Dedifferentiated amniotic fluid mesenchymal stem cell (primary cell): ENCODE data around the gene PTN.

Experiments used
- DNase-seq: peaks from one replicate; pipeline ENCODE4 v3.0.0-alpha.2; 2016; ENCODE audit errors: extremely low spot score

PTN gene, protein sequence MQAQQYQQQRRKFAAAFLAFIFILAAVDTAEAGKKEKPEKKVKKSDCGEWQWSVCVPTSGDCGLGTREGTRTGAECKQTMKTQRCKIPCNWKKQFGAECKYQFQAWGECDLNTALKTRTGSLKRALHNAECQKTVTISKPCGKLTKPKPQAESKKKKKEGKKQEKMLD

DNA sequence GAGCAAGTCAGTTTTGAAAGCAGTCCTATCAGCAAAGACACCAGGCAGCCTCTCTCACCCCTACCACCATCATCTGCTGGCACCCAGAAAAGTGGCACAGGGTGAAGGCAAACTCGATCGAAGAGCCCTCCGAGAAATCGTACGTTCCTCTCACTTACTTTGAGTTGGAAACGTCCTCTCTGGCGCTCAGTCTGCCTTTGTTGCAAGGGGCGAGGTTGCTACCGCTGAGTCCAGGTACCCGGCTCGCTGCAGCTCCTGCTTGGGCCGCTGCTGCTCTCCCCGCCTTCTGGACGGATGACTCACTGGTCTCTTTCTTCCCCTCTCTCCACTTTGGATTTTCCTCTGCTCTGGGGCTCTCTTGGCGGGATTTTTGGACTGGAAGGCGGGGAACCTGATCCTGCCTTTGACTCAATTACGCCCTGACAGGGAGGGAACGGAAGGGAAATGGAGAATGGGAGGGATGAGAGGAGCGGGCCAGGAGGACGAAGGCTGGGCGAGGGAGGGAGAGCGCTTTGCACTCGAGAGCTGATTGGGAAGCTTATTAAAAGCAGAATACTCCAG is at the start of gene PTN:
TSS of gene PTN (minus strand) at position 453 of the 561 bp plus-strand sequence. CDS start 88,760 bp downstream, outside the sequence.
- peak; percentile 23 for DNase-seq

DNA sequence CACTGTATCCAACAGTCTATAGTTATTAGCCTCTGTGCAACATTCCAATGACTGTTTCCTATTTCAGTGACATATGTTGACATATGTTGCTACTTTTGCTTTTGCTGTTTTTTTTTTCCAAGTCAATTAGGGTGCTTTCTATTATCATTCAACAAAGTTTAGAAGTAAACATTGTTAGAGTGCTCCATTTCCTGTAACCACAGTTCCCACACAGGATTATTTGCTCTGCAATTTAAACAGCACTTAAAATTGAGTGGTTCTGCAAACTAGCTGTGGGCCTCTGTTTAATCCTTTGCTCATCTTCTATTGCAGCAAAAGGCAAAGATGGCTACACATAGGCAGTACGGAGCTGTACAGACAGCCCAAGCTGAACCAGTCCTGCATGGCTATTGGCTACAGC is 46.5 kb upstream of the PTN start:
- DNase-seq: no peak

DNA sequence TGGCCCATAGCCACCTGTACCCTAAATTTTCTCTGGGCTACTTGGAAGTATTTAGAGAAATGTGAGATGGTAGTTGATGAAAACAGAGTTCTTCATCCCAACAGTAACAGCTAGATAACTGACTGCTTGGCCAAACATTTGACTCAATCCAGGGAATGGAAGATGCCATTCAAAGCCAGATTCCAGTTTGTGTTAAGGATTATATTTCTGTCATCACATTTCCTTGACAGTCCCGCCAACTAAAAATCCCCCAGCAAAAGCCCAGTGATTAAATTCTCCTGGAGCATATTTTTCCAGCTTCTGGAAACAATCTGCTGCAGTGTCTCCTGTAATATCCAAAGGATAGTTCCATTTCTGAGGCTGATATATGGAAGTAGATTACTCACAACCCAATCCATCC is 45.4 kb upstream of the PTN start:
- DNase-seq: no peak

DNA sequence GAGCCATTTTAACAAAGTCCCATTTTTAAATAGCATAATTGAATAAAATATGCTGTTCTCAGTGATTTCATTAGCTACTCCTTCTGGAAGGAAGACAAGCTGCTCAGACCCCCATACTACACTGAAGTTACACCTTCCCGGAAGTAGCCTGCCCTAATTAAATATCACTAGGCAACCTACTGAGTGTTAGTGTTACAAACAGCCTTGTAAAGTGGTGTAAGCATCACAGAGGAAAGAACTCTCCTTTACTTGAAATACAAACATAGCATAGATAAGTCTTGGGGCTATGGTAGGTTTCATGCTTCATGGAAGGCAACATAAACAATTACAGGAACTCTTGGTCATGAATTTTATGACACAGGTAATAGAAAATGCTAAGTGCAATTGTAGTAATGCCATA is 43.4 kb upstream of the PTN start:
- DNase-seq: no peak

DNA sequence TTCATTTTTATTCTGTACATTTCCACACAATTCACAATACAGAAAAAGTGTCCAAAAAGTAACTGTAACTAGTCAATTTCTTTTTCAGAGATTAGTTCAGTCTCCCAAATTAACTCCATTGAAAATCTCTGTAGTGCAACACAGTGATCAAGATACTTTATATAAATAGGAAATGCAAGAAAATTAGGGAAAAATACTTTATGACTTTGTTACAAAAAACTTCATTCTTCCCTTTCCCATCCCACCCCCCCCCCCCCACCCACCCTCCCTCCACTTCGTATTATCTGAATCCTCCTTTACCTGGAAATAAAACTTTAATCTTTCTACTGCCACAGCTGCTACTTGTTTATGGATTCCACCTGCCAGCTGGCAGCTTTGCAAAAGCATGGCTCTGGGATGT is 37.5 kb upstream of the PTN start:
- no peak for DNase-seq

DNA sequence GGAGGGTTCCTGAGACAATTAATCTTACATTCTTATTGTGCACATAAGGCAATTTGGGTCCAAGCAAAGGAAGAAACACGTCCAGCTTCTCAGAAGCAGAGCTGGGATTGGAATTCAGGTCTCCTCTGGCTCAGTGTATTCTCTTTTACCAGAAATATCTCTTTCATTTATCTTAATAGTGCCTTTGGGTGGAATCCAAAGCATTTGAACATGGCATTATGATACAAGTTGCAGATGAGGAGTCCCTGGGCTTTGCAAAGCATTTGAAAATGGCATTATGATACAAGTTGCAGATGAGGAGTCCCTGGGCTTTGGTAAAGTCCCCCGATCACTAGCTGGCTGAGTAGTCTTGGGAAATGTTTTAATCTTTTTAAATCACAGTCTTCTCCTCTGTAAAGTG is 30.0 kb upstream of the PTN start:
- no peak for DNase-seq

DNA sequence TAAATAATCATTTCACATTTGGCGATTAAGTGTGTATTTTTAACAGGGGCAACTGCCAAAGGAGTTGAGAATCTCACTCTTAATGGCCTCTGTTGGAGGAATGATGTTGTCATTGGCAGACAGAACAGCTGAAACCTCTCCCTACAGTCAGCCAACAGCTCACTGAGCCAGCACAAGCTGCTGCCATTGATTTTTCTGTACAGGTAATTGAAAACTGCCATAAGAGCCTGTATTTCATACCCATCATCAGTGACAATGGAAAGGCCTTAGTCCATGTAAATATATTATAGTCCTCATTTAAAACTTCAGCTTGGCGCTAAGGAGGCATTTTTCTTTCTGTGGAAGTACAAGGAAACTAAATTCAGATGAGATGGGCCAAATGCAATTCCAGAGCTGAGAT is 28.1 kb upstream of the PTN start:
- no peak for DNase-seq

DNA sequence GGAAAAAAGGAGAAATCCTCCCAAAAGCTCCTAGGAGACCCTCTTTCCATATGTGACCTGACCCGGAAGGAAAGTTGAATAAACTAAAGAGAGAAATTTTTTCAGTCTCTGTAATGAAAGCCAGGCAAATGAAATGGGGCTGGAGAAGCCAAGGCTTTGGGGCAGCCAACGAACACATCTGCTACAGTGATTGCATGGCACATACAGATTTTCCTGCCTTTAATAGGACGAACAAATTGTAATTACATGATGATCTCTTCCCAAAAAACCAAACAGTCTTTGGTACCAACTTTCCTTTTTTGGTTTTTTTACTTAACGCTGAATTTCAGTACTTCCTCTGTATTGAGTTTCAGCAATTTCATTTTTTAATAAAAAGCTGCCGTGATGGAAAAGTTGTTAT is 23.5 kb upstream of the PTN start:
- no peak for DNase-seq

DNA sequence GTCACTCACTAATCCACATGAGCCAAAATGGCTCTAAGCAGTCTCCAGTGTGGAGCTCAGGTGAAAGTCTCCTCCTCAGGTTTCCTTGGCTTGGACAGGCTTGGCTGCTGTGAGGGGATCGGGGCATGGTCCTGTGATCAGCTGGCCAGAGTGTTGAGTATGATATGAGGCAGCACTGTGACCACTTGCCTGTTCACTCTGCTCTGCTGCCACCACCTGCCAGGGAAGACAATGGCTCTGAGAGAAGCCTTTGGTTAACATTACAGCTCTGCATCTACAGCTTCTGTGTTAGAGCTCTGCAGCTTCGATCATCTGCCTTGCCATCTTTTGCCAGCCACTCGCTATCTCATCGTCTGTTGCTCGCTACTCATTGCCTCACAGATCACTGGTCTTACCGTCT is 20.1 kb upstream of the PTN start:
- DNase-seq: no peak

DNA sequence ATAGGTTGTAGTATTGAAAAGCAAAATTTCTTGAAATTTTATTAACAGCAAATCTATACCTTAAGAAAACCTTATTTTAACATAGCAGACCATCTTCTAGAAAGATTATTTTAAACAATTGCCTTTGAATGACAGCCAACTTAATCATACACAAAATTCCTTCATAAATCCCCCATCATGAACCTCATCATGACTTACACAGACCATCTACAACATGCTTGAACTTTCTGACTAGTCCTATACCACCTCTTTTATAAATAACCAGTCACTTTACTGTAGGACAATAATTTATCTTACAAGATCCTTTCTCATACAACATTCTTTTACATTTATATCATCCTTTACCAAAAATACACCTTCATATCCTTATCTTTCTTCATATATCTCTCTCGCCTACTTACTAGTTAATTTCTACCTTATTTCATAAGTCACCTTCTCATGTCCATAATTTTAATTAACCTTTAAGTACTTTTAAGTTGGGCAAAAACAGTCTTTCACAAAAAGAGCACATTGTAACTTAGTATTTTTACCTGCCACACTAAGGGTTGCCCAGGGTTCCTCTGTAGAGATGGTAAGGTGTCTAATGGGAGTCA is 16.6 kb upstream of the PTN start:
- DNase-seq: no peak

DNA sequence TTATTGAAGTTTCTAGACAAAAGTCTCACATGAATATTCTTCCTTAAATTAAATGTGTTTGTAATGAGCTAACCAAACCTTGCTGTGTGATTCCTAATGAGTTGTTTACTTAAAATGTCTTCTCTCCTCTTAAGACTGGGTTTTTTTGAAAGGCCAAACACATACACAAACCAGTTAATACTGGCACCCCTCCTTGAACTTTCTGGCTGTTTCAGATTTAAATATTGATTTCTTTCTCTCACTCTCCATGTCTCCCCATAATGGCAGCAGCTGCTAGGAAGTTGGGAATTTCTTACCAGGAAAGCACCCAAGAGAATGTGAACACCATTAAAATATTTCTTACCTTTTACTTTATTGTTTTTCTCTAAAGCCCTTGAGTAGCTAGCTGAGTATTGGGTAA is 11.4 kb upstream of the PTN start:
- DNase-seq: no peak

DNA sequence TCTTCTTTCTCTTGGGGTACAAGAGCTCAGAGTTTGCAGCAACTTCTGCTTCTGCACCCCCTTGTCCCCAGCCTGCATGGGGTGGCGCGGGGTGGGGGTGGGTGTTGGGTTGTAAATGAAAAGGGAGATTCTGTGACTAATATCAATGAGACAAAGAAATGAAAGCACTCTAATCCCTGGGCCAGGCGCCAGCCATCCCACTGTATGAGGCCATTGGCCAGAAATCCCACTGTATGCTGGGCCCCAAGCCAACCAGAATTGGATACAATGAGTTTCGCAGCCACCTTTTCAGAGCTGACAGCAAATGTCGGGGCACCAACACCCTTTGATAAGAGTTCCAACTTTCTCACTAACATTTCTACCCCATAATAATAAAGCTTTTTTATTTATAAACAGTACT is 10.9 kb upstream of the PTN start:
- no peak for DNase-seq

DNA sequence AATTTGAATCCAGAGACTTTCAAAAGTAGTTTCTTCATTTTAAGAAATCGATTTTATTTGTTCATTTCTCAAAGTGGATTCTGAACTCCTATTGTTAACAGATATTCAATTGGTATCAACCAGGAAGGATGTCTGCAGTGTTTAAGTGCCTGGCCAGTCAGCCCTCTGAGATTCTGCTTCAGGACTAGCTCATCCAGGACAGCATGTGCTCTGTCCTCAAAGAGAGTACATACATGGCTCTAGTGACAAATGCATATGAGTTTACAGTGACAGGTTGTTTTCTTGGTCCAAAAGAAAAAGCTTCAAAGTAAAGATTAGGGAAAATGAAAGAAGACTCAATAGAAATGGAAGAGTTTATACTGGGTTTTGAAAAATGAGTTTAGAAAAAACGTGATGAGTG is 8.4 kb upstream of the PTN start:
- no peak for DNase-seq

DNA sequence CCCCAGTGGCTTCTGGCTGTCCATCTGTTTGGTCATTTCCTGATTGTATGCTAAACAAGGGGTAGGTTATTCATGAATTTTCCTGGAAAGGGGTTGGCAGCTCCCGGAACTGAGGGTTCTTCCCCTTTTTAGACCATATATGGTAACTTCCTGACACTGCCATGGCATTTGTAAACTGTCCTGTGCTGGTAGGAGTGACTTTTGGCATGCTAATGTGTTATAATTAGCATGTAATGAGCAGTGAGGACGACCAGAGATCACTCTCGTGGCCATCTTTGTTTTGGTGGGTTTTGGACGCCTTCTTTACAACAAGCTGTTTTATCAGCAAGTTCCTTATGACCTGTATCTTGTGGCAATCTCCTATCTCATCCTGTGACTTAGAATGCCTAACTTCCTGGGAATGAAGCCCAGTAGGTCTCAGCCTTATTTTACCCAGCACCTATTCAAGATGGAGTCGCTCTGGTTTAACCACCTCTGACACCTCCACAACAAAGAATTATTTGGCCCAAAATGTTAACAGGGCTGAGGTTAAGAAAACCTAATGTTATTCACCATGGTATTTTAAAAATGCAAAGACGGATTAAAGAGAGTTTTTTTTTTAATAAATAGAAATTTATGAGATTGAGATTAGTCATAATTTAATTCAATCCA is 2.4 kb upstream of the PTN start:
- no peak for DNase-seq

DNA sequence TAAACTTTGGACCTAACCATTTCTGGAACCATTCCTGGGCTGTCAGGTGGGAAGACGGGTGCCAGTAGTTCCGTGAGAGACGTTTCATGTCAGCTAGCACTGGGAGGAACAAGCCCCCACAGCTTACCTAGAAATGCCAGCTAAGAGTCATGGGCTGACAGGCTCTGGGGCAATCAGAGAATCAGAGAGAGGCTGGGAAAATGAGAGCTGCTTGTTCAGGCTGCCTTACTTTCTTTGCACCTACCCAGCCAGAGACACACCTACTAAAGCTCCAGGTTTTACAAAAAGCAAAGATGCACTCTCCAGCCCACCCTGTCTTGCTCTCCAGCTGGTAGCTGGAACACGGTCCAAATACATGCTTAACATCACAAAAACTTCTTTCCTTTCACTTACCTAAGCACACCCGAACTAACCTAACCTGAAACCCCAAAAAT is 688 bp downstream of the PTN start:
- no peak for DNase-seq

DNA sequence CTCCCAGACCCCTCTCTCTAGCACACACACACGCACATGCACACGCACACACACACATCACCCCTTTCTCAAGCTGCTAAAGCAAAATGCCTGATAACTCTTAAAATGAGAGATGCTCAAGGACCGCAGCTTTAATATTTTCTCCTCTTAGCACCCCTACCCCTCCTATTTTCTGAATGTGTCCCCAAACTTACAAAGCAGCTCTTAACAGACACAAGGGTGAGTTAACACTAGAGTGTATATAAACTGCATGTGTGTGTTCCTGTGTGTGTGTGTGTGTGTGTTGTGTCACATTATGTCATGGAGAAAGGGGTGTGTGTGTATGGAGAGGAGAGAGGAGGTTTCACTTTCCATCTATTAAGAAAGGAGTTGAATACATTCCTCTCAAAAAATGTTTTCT is 1.3 kb downstream of the PTN start:
- no peak for DNase-seq

DNA sequence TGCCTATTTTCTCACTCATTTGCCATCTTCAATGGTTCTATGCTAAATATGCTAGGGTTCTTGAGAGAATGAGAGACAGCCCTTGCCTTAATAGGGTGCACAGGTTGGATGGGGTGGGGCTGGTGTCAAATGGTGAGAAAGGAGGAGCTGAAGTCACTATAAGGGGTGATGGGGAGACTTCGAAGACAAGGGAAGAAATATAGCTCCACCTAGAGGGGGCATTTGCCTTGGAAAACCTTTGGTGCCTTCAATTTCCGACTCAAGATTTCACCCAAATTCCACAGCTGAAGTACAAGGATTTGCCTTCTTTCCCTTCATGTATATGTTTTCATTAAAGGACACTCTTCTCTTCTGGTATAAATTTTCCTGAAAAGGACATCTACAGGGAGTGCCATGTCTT is 5.6 kb downstream of the PTN start:
- DNase-seq: no peak

DNA sequence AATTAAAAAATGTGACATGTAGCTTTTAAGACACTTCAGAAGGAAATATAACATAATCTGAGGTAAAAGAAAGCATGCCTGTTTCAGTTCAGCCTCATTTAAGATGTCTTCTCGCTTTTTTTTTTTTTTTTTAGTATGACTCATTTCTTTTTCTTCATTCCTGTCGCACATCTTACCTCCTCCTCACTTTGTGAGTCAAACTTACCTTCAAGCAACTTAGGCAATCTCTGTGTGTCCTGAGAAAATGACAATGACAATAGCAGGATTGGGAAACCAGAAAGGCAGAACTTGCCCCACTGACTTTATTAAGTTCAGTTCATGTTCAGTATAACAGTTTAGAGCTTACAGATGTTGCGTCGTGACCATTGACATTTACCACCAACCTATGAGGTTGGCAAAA is 7.7 kb downstream of the PTN start:
- no peak for DNase-seq

DNA sequence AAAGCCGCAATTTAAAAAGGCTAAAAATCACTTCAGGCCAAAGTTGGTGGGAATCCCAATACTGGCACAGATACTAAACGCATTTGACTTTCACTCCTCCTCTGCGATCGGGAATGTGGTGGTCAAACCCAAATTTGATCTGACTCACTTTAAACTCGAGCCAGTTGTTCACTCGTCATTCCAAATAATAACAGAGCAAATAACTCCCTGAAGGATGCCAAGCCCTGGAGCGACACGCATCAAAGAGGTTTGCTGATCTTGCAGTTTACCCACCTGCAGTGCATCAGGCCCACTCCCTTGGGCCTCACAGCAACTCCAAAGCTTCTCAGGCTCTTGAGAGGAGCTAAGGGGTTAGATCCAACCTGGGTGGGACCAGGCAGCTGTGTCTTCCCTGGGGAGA is 12.2 kb downstream of the PTN start:
- DNase-seq: no peak

DNA sequence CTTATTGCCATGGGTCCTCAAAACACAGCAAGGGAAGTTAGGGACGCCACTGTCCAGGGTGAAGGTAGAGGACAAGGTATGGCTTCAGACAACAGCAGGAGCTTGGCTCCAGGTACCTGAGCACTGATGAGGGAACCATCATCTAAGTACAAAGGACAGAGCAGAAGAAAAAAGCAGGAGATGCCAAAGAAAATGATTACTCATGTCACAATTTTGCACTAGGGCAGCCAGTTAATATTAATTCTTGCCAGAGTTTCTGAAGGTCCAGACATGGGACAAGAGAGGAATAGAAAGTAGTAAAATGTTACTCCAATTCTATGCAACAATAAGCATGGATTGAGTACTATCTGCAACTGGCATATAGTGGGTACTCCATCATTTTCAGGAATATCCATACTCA is 14.1 kb downstream of the PTN start:
- DNase-seq: no peak

DNA sequence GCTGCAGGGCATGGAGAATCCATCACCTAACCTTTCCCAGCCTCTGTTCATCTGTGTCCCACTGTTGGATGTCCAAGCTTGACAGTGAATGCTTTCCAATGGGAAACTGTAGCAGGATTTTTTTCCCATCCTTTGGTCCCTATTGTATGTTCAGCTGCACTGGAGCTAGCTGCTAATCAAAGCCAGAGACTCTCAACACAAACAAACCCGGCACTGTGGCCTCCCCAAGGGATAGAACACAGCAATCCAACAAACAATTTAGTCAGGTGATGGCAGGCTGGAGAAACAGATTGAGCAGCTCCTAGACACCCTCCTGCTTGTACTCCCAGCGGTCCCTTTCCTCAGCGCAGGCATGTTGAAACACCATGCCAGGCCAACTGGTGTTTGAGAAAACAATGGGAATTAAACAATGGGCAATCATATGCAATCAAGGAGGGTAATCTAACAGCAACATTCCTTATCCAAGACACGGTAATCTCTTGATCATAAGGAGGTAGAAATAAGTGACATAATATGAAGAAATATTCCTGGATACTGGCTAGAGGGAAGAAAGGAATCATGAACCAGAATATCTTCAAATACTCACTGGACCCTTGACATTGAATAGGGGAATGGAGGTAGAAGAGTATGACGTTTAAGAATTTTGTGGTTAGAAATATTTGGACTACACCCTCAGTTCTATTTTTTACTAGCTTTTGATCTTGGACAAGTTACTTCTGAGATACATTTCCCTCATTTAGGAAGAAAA is 15.0 kb downstream of the PTN start:
- no peak for DNase-seq

DNA sequence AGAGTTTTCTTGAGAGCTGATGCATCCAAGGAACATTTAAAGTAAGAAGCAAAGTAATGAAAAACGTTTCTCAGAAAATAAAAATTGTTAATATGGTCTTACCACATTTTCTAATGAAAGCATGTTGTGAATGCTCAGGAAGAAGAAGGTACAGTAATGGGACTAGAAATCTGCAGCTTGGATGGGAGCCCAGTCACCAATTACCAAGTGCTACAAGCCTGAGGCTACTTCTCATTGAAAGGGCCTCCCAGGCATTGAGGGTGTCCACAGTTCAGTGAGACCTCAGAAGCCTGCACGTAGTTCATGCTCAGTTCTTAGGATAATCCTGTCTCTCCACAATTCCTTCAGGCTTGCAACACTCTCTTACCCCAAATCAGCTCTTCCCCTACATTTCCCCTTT is 17.6 kb downstream of the PTN start:
- DNase-seq: no peak
